A549 treated with AZD2906 at 1 μM for 4 hours (cell line): ENCODE results near the gene OR10AG1. TPM values are rescaled to one million over a fixed set of nuclear protein-coding genes. Genes with fewer than 3 reads are reported as not detected.

ENCODE experiments used
- total RNA-seq: library from RNA; stranded (reverse); fragments of 200-300 nt; extraction: Qiagen RNA extraction; gene quantifications from 5 replicates; pipeline ENCODE4 v1.2.3, GENCODE V29; 2022

OR10AG1 gene
- total RNA-seq = not detected in 5 replicates

GRCh38 chr11:55969845-55970244 lies at the start of gene OR10AG1:
Gene OR10AG1 (minus strand): TSS chr11:55969945. CDS start chr11:55969907, 38 bp downstream.

GRCh38 chr11:55994525-55994924 lies 24.8 kb upstream of the OR10AG1 start, which contains the start of gene OR5F1:
Gene OR5F1 (minus strand): TSS chr11:55994625. CDS start chr11:55994625, 0 bp downstream.

GRCh38 chr11:55936300-55936699 lies 33.4 kb downstream of the OR10AG1 start, which contains the start of gene OR5I1:
Gene OR5I1 (minus strand): TSS chr11:55936400. CDS start chr11:55936400, 0 bp downstream.

Other genes starting within 250 kb of the OR10AG1 start
- not detected in 5 replicates for gene OR5D13, start 196.5 kb downstream of the OR10AG1 start, total RNA-seq
- gene OR5D14, start 174.4 kb downstream of the OR10AG1 start, total RNA-seq = not detected in 5 replicates
- gene OR5L1, start 158.6 kb downstream of the OR10AG1 start, total RNA-seq = not detected in 5 replicates
- gene OR5D18, start 150.3 kb downstream of the OR10AG1 start, total RNA-seq = not detected in 5 replicates
- not detected in 5 replicates for gene OR5L2, start 142.7 kb downstream of the OR10AG1 start, total RNA-seq
- not detected in 5 replicates for gene OR5D16, start 131.2 kb downstream of the OR10AG1 start, total RNA-seq
- not detected in 5 replicates for gene TRIM51, start 86.6 kb downstream of the OR10AG1 start, total RNA-seq
- not detected in 5 replicates for gene OR5W2, start 55.4 kb downstream of the OR10AG1 start, total RNA-seq
- gene OR5I1, start 33.5 kb downstream of the OR10AG1 start, total RNA-seq = not detected in 5 replicates
- not detected in 5 replicates for gene OR5F1, start 24.7 kb upstream of the OR10AG1 start, total RNA-seq
- not detected in 5 replicates for gene OR5AS1, start 57.7 kb upstream of the OR10AG1 start, total RNA-seq
- not detected in 5 replicates for gene OR8I2, start 123.4 kb upstream of the OR10AG1 start, total RNA-seq
- not detected in 5 replicates for gene OR8H2, start 133.7 kb upstream of the OR10AG1 start, total RNA-seq
- gene OR8H3, start 152.4 kb upstream of the OR10AG1 start, total RNA-seq = not detected in 5 replicates
- gene OR8J3, start 170.3 kb upstream of the OR10AG1 start, total RNA-seq = not detected in 5 replicates
- not detected in 5 replicates for gene OR8K5, start 190.4 kb upstream of the OR10AG1 start, total RNA-seq
- gene OR5J2, start 206.7 kb upstream of the OR10AG1 start, total RNA-seq = not detected in 5 replicates